HG02798 (cell line): ENCODE results near the gene FTCD.
"Not testable (repeated sequence)": the region's sequence is repeated elsewhere in the genome, so short reads cannot be mapped to it uniquely, and the experiment has no call there.

Source experiments
- ATAC-seq: cut with Tn5 transposase; IDR thresholded peaks from one replicate; pipeline ENCODE4 v1.9.1; 2021; ENCODE audit warnings: mild to moderate bottlenecking; ENCODE audit not compliant: unreplicated experiment, poor library complexity

The FTCD gene

DNA sequence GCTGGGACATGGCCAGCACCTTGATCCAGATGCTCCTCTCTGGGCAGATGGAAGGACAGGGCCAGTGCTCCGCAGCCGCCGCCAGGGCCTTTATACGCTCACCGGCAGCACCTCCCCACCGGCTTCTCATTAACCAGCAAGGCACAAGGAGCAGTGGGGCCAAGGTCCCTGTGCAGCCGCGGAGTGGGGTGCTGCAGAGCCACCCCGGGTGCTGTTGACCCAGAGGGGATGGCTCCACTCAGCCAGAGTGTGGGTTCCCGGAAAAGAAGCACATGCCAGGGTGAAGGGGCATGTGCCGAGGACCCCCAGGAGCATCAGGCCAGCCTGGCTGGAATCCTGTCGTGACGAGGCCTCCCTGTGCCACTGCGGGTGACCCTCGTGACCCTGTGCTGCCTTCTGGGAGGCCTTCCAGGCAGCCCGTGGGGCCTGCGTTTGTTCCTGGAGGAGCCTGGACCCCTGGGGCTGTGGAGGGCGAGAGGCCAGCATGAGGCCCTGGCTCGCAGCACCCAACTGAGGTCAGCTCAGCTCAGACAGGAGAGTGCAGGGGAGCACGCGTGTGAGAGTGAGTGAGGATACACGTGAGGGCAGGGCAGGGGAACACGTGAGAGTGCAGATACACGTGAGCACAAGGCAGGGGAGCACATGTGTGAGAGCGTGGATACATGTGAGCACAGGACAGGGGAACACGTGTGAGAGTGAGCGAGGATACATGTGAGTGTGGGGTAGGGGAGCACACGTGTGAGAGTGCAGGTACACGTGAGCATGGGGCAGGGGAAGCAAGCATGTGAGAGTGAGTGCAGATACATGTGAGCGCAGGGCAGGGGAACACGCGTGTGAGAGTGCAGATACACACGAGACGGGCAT is at the start of gene FTCD:
FTCD (minus strand) TSS at position 66 of the 864 bp plus-strand sequence; CDS start at position 10, 56 bp downstream.
- no peak for ATAC-seq

DNA sequence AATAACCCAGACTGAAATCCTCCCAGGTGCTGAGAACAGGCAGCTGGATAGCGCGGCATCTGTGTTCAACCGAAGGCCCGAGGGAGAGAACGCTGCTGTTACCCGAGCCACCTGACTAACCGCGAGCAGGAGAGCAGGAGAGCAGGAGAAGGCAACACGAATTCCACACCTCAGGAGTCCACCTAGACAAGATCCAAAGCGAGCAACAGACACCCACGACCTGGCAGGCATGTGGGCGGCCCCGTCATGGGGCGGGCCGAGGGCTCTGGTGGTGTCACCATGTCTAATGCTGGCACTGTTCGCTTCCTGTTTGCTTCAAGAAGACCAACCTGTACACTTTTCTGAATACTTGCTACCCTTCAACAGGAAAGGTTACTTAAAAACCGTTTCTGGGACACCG is 49.8 kb upstream of the FTCD start:
- ATAC-seq, result no peak

DNA sequence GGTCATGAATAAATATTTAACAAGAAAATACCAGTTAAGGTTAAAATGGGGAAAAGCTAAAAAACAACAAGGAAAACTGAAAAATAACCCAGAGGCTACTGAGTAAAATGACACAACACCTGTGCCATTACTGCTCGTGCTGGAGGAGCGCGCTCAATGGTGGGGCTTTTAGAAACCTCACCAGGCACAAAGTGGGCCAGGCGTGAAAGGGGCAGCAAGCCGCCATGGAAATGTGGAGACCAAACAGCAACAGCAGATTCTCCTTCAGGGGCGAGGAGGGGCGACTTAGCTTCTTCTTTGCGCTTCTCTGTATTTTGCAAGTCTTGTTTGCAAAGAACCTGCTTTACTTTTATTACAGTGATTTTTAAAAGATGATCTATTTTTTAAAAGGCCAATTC is 47.8 kb upstream of the FTCD start:
- no peak for ATAC-seq

DNA sequence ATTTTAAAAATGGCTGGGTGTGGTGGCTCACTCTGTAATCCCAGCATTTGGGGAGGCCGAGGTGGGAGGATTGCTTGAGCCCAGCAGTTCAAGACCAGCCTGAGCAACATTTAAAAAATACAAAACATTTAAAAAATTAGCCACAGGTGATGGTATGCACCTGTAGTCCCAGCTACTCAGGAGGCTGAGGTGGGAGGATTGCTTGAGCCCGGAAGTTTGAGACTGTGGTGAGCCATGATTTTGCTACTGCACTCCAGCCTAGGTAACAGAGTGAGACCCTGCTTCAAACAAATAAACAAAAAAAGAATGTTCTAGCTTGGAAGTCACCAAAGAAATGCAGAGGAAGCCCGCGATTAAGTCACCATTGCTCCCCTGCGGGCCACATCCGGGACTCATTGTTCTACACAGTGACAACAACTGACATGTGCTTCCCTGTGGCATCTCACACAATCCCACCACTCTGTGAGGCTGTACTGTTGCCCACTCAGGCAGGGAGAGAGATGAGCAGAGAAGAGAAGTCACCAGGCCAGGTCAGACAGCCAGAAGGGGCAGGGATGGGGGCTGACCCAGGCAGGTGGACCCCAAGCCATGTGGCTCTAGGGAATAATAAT is 47.3 kb upstream of the FTCD start:
- no peak for ATAC-seq

DNA sequence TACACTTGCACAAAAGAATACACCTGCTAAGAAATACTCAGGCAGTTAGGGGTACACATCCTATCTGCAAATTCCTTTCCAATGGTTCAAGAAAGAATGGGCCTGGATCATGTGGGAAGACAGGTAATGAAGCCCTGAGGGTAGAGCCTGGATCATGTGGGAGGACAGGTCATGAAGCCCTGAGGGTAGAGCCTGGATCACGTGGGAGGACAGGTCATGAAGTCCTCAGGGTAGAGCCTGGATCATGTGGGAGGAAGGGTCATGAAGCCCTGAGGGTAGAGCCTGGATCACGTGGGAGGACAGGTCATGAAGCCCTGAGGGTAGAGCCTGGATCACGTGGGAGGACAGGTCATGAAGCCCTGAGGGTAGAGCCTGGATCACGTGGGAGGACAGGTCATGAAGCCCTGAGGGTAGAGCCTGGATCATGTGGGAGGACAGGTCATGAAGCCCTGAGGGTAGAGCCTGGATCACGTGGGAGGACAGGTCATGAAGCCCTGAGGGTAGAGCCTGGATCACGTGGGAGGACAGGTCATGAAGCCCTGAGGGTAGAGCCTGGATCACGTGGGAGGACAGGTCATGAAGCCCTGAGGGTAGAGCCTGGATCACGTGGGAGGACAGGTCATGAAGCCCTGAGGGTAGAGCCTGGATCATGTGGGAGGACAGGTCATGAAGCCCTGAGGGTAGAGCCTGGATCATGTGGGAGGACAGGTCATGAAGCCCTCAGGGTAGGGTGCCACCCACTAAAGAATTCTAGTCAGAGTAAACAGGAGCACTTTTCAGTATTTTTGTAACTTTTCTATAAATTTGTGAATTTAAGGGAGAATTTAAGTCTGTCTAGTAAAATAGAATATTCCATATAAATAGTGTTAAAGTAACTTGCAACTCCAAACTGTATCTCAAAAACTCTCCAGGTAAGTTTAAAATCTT is 45.8 kb upstream of the FTCD start:
- not testable (repeated sequence) for ATAC-seq

DNA sequence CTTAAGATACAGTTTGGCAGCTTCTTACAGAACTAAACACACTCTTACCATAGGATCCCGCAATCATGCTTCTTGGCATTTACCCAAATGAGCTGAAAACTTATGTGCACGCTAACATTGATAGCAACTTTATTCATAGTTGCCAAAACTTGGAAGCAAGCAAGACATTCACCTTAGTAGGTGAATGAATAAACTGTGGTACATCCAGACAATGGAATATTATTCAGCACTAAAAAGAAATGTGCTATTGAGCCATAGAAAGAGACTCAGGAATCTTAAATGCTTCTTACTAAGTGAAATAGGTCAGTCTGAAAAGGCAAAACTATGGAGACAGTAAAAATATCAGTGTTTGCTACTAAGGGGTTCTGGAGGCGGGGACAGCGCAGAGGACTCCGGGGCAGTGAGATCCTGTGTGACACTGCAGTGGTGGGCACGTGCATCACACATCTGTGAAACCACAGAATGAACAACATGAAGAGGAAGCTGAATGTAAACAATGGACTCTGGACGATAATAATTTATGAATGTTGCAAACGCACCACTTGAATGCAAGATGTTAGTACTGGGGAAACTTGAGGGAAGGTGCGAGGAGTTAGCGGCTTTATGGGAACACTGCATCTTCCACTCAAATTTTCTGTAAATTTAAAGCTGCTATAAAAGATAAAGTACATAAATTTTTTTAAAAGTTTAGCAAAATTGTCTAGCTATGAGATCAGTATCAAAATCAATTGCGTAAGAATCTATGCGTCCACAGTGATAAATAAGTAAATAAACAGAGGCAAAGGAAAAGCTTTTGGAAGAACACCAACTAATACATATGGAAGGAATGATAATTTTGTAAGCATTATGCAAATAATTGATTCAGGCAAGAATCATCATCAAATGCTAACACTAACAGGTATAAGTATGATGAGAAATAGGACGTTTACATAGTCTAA is 44.3 kb upstream of the FTCD start:
- ATAC-seq, result no peak

GRCh38 chr21:46196733-46197132 is 41.4 kb upstream of the FTCD start:
- no peak for ATAC-seq

GRCh38 chr21:46195595-46196195 is 40.3 kb upstream of the FTCD start:
- no peak for ATAC-seq

DNA sequence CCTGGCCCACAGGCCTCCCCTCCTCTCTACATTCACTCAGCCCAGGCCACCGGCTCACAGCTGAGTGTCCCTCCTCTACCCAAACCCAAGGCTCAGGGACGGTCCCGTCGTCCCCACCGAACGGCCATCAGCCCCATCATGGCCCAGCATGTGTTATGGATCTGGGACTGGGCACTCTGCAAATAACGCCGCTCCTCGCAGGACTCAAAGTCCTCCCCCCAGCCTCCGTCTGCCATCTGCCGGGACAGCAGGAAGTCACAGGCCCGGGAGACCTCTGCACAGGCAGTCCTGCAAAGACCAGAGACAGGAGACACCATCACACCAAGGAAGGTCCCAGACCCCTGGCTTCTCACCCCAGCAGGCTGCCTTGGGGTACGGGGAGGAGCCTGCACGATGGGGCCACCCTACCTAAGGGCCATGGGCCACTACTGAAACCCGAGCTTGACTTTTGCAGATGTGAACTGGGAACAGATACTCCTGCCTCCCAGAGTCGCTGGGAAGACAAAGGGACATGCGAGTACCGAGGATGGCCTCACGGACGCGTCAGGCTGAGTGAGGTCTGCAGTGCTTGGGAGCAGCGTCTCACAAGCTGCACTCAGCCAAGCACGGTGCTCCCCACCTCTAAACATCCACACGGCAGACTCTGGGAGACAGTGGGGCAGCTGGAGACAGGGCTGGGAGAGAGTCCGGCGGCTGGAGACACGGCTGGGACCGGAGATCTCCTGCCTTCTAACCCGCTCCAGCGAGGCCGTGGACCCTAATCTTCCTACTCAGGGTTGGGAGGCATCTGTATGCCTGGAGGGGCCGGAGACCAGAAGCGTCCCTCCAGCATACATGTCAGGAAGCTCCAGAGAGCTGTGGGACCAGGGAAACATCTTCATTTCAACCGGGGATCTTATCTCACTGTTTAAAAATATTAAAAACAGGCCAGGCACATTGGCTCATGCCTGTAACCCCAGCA is 39.3 kb upstream of the FTCD start:
- no peak for ATAC-seq

DNA sequence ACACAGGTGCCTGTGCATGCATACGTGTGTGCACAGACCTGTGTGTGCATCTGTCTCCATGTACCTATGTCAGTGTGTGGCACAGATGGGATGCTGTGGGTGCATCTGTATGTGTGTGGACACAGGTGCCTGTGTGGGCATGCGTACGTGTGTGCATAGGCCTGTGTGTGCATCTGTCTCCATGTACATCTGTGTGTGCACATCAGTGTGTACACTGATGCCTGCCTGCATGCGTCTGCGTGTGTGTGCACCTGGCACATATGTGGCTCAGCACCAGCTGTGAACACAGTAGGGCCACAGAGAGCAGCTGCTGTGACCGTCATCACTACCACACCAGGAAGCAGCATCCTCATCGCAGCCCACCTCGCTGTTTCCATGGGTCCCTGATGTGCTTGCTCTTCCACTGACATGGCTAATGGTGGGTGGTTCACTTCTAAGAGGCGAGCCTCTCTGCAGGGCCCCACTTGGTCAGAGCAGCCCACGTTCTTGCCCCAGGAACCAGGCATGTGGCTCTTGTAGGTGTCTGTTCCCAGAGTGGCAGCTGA is 38.5 kb upstream of the FTCD start:
- ATAC-seq, result no peak

DNA sequence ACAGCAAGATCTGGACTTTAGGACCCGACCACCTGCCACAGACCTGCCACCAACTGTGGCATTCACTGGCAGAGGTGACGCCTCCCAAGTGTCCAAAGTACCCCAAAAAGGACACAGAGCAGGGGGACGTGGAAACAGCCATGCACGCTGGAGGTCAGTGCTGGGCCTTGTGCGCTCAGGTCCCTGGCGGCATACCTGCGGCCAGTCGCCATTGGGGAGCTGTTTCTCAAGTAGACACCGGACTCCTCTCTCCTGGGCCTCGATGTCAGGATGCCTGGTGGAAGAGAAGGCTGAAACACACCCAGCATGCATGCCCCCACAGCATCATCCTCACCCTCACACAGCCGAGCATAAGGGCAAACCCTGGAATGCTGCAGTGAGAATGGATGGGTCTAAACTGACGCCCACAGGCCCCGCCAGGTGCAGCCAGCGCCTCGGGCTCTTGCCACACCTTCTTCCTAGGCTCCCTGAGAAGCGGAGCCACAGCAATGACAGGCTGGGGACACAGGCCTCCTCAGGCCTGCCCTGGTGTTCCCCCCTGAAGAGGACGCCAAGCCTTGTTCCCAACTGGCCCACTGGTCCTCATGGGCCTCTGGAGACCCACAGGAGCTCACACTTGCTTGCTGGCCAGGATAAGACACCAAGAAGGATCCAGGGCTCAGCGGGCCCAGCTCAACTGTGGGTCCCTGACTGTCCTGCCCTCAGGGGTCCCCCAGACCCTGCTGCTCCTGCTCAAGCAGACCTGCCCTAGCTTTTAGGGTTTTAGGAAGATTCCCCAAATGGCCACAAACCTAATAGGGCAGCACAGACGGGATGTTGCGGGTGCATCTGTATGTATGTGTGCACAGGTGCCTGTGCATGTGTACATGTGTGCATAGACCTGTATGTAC is 36.6 kb upstream of the FTCD start:
- no peak for ATAC-seq

- ATAC-seq, result no peak
These were observed 35.9 kb upstream of the FTCD start for GRCh38 chr21:46191257-46191685.

GRCh38 chr21:46190491-46191131 is 35.2 kb upstream of the FTCD start:
- no peak for ATAC-seq

- ATAC-seq, result no peak
These were observed 34.6 kb upstream of the FTCD start for GRCh38 chr21:46189959-46190490.

GRCh38 chr21:46189213-46189958 is 34.0 kb upstream of the FTCD start:
- no peak for ATAC-seq
